IPS-NIHi7 (cell line): Measurements from ENCODE around the gene REG1B.

Source experiments
- DNase-seq: peaks from one replicate; pipeline ENCODE4 v3.0.0; 2012; ENCODE audit warnings: mixed read lengths; ENCODE audit errors: extremely low spot score

Gene REG1B

GRCh38 chr2:79087785-79088364 lies at the start of gene REG1B:
Gene REG1B (minus strand): TSS chr2:79087993. CDS start chr2:79087612, 381 bp downstream.
- no peak for DNase-seq

GRCh38 chr2:79131687-79132086 lies 43.9 kb upstream of the REG1B start:
- no peak for DNase-seq

GRCh38 chr2:79129804-79130203 lies 42.0 kb upstream of the REG1B start:
- DNase-seq, result no peak

GRCh38 chr2:79129260-79129659 lies 41.5 kb upstream of the REG1B start:
- DNase-seq, result no peak

GRCh38 chr2:79128406-79128805 lies 40.6 kb upstream of the REG1B start:
- no peak for DNase-seq

GRCh38 chr2:79125721-79125985 lies 37.9 kb upstream of the REG1B start:
- no peak for DNase-seq

GRCh38 chr2:79124907-79125720 lies 37.3 kb upstream of the REG1B start:
- no peak for DNase-seq

- no peak for DNase-seq
These were observed 34.9 kb upstream of the REG1B start for GRCh38 chr2:79122676-79123075.

GRCh38 chr2:79120194-79120713 lies 32.5 kb upstream of the REG1B start, which contains the start of gene REG1A:
Gene REG1A (plus strand): TSS chr2:79120488. CDS start chr2:79120862, 374 bp downstream.
- DNase-seq, result no peak

- DNase-seq, result no peak
These were observed 29.5 kb upstream of the REG1B start for GRCh38 chr2:79116997-79117928.

GRCh38 chr2:79114797-79115494 lies 27.2 kb upstream of the REG1B start:
- no peak for DNase-seq

GRCh38 chr2:79112269-79112668 lies 24.5 kb upstream of the REG1B start:
- no peak for DNase-seq

- DNase-seq, result no peak
These were observed 17.5 kb upstream of the REG1B start for GRCh38 chr2:79105259-79105658.

- DNase-seq, result no peak
These were observed 15.4 kb upstream of the REG1B start for GRCh38 chr2:79103214-79103613.

- no peak for DNase-seq
These were observed 13.2 kb upstream of the REG1B start for GRCh38 chr2:79101024-79101423.

- DNase-seq, result no peak
These were observed 12.5 kb upstream of the REG1B start for GRCh38 chr2:79100285-79100684.

GRCh38 chr2:79099140-79099686 lies 11.4 kb upstream of the REG1B start:
- DNase-seq, result no peak

GRCh38 chr2:79097843-79098242 lies 10.1 kb upstream of the REG1B start:
- DNase-seq, result no peak

- no peak for DNase-seq
These were observed 2.9 kb upstream of the REG1B start for GRCh38 chr2:79090693-79091092.

- no peak for DNase-seq
These were observed 1.5 kb downstream of the REG1B start for GRCh38 chr2:79086255-79086654.

GRCh38 chr2:79085382-79085781 lies 2.4 kb downstream of the REG1B start:
- no peak for DNase-seq
